B cell (primary cell): ENCODE results near the gene MEIS2. TPM values are rescaled to one million over a fixed set of nuclear protein-coding genes. Genes with fewer than 3 reads are reported as not detected.

Experiments used
- ATAC-seq: fragments of 200-7000 bp; cut with Tn5 transposase; one replicate; pipeline ENCODE4 v1.10.0; 2021; ENCODE audit warnings: low read depth, mild to moderate bottlenecking, moderate number of reproducible peaks, moderate library complexity
- CTCF ChIA-PET: fragments of 350-600 bp; sonication (Branson Sonifier 250); formaldehyde crosslinking; loops from one replicate; lab custom pipeline; 2021; ENCODE audit warnings: antibody characterized with exemption, inconsistent platforms; lab: Charles Lee
- POLR2A ChIA-PET: fragments of 350-600 bp; sonication (Branson Sonifier 250); formaldehyde crosslinking; loops from one replicate; lab custom pipeline; 2021; ENCODE audit warnings: antibody characterized with exemption; lab: Charles Lee
- DNase-seq: peaks from one replicate; pipeline ENCODE4 v3.0.0; 2013
- H2AFZ ChIP-seq: 2 replicates; pipeline ENCODE4 v1.6.1; 2012; ENCODE audit warnings: mild to moderate bottlenecking, low read depth, low read length; ENCODE audit not compliant: insufficient read depth, poor library complexity, severe bottlenecking
- H3K27ac ChIP-seq, 2 donors: 1 replicate in 1 of 2; 2 replicates in 1 of 2; pipeline ENCODE4 v1.5.1; 2012 to 2013; ENCODE audit warnings: low read length in 2 of 2, mild to moderate bottlenecking in 2 of 2, moderate library complexity in 1 of 2
- H3K27me3 ChIP-seq, 4 experiments: fragments of 200-600 bp in 1 of 4; sonication (generic) in 1 of 4; replicated peaks in 1 of 4; 1 replicate in 2 of 4; 2 replicates in 2 of 4; pipeline versions ENCODE4 v1.6.1 to v1.7.0; 2013 to 2016; ENCODE audit warnings: low read length in 3 of 4, mild to moderate bottlenecking in 2 of 4, mixed read lengths in 1 of 4, moderate library complexity in 1 of 4; ENCODE audit not compliant: insufficient read depth in 4 of 4, control insufficient read depth in 3 of 4; ENCODE audit errors: control extremely low read depth in 1 of 4
- H3K36me3 ChIP-seq, 2 experiments: replicated peaks in 1 of 2; 1 replicate in 1 of 2; 2 replicates in 1 of 2; pipeline versions ENCODE4 v1.6.1 to v1.7.1; 2013; ENCODE audit warnings: low read length in 1 of 2; ENCODE audit not compliant: insufficient read depth in 2 of 2, control insufficient read depth in 1 of 2; ENCODE audit errors: control extremely low read depth in 1 of 2, extremely low read depth in 1 of 2
- H3K4me1 ChIP-seq, 2 donors: fragments of 200-600 bp in 1 of 2; sonication (generic) in 1 of 2; 1 replicate in 1 of 2; 2 replicates in 1 of 2; pipeline versions ENCODE4 v1.5.1 to v1.6.1; 2013 to 2017; ENCODE audit warnings: low read length in 2 of 2; ENCODE audit not compliant: control insufficient read depth in 2 of 2, insufficient read depth in 2 of 2
- H3K4me2 ChIP-seq: replicated peaks from 2 replicates; pipeline ENCODE3; 2012; ENCODE audit warnings: mild to moderate bottlenecking, low read depth, low read length; ENCODE audit not compliant: poor library complexity, severe bottlenecking
- H3K4me3 ChIP-seq, 5 experiments: fragments of 200-600 bp in 1 of 5; sonication (generic) in 1 of 5; 1 replicate in 3 of 5; 2 replicates in 2 of 5; pipeline versions ENCODE4 v1.5.1 to v1.7.0; 2011 to 2016; ENCODE audit warnings: low read length in 4 of 5, mild to moderate bottlenecking in 4 of 5, low read depth in 2 of 5, control low read depth in 1 of 5, moderate library complexity in 1 of 5; ENCODE audit not compliant: insufficient read depth in 1 of 5; ENCODE audit errors: control extremely low read depth in 1 of 5, extremely low read depth in 1 of 5
- H3K79me2 ChIP-seq: fragments of 200-600 bp; sonication (generic); one replicate; pipeline ENCODE4 v1.6.0; 2016; ENCODE audit warnings: low read length; ENCODE audit not compliant: control insufficient read depth, insufficient read depth
- H3K9ac ChIP-seq: fragments of 200-600 bp; sonication (generic); 2 replicates; pipeline ENCODE4 v1.6.1; 2017; ENCODE audit warnings: mild to moderate bottlenecking, low read length, moderate library complexity
- H3K9me3 ChIP-seq, 3 donors: one replicate each; pipeline versions ENCODE4 v1.6.1 to v1.7.1; 2013; ENCODE audit warnings: low read length in 2 of 3; ENCODE audit not compliant: control insufficient read depth in 2 of 3, insufficient read depth in 1 of 3; ENCODE audit errors: control extremely low read depth in 1 of 3
- H4K20me1 ChIP-seq: 2 replicates; pipeline ENCODE4 v1.6.0; 2012; ENCODE audit warnings: mild to moderate bottlenecking, low read length; ENCODE audit not compliant: insufficient read depth, control insufficient read depth, poor library complexity, severe bottlenecking
- H3K27ac Mint-ChIP-seq: one replicate; pipeline ENCODE4 v1.8.0; 2021; ENCODE audit warnings: mixed read lengths
- H3K27me3 Mint-ChIP-seq: one replicate; pipeline ENCODE4 v1.8.0; 2021; ENCODE audit warnings: mixed read lengths
- H3K4me1 Mint-ChIP-seq: one replicate; pipeline ENCODE4 v1.8.0; 2021; ENCODE audit warnings: mixed read lengths
- H3K4me3 Mint-ChIP-seq: one replicate; pipeline ENCODE4 v1.8.0; 2021; ENCODE audit warnings: mixed read lengths
- H3K9me3 Mint-ChIP-seq: one replicate; pipeline ENCODE4 v1.8.0; 2022; ENCODE audit warnings: mixed read lengths; ENCODE audit not compliant: insufficient read depth
- EZH2 ChIP-seq: IDR thresholded peaks from 2 replicates; pipeline ENCODE4 v1.6.1; 2012; ENCODE audit warnings: borderline replicate concordance, low read depth, mild to moderate bottlenecking, moderate library complexity, low read length; ENCODE audit not compliant: insufficient read depth, poor library complexity, severe bottlenecking
- WGBS: methylation state at CpG from one replicate; pipeline ENCODE4 v1.1.5; 2013; ENCODE audit warnings: missing lambda C conversion rate; ENCODE audit not compliant: insufficient coverage; 5-methylcytosine and 5-hydroxymethylcytosine counted together
- intact Hi-C: fragments of 100-400 bp; cut with micrococcal nuclease; formaldehyde crosslinking; loops from one replicate; pipeline ENCODE4 v1.10.0; 2022
- polyA plus RNA-seq: library from polyadenylated mRNA; depleted of rRNA; stranded (reverse); fragments of >200 nt; gene quantifications from 2 replicates; pipeline ENCODE4 v1.2.3, GENCODE V29; 2012
- total RNA-seq, 2 donors: library from RNA; stranded (reverse); fragments of 120-200 nt in 1 of 2; gene quantifications; 1 replicate in 1 of 2; 2 replicates in 1 of 2; pipeline versions ENCODE4 v1.2.3 to v1.2.4, GENCODE V29; 2013 to 2022
- TF ChIP-seq, protein P1 (sequence below): fragments of 200-600 bp; IDR thresholded peaks from one replicate; pipeline ENCODE4 v1.8.0; 2022; ENCODE audit warnings: antibody characterized with exemption, mild to moderate bottlenecking

Gene MEIS2
- total and polyA plus RNA-seq, 2 donors (not counting 1 experiment from before 2014, with no cell fraction given), result 0.22 TPM; not detected in 1

DNA sequence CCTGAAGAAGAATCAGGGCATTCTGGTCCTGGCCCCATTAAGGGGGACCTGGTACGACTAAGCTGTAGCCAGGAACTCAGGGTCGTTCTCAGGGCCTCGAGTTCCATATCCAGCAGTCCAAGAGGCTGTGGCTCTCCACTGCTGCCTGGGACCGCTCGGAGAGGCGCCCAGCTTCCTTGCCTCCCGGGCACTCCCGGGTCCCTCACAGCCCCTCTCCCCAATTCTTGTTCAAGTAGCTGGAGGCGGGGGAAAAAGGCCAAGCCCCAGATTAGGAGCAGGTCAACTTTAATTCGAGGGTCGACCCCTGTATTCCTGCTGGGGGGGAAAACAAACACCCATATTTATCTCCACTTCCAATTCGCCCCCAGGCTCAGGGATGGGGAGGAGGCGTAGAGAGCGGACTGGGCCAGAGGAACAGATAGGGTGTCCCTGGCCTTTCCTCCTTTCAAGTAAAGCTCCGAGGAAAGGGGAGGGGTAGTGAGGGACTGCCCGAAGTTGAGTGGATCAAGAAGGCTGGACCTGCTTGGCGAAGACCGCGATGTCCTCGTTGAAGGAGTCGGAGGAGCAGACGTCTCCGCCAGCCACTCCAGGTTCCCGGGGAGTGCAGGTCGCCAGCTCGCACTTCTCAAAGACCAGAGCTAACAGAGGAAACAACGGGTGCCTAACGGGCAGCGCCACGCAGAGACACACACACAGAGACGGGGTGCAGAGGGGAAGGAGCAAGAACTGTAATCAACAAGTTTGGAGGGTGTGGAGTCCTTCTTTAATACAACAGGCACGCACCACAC, 4.4 kb downstream of the MEIS2 start:
- H3K79me2 ChIP-seq, result no peaks in the 10 kb centered on the region

More for the DNA sequence above, 4.4 kb downstream of the MEIS2 start:
- Histone ChIP-seq H3K27me3 (peaks cover 0 to 60% (median 41%) of the 10 kb centered on the region in 4 experiments), H3K9me3 (peaks cover 0 to 37% (median 0%) of the 10 kb centered on the region in 3 donors), H3K4me3 (no peak overlapping the region), H3K9ac (no peak overlapping the region), H2AFZ (no peak overlapping the region), H4K20me1 (no peaks in the 10 kb centered on the region), H3K36me3 (no peaks in the 10 kb centered on the region), H3K4me1 (peaks cover 29 to 31% of the 10 kb centered on the region in 2 donors), H3K4me2 (no peak overlapping the region), H3K27ac (no peak overlapping the region)
- TF ChIP-seq EZH2, result no peak
- TF ChIP-seq, protein P1, sequence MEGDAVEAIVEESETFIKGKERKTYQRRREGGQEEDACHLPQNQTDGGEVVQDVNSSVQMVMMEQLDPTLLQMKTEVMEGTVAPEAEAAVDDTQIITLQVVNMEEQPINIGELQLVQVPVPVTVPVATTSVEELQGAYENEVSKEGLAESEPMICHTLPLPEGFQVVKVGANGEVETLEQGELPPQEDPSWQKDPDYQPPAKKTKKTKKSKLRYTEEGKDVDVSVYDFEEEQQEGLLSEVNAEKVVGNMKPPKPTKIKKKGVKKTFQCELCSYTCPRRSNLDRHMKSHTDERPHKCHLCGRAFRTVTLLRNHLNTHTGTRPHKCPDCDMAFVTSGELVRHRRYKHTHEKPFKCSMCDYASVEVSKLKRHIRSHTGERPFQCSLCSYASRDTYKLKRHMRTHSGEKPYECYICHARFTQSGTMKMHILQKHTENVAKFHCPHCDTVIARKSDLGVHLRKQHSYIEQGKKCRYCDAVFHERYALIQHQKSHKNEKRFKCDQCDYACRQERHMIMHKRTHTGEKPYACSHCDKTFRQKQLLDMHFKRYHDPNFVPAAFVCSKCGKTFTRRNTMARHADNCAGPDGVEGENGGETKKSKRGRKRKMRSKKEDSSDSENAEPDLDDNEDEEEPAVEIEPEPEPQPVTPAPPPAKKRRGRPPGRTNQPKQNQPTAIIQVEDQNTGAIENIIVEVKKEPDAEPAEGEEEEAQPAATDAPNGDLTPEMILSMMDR, result no peak
- no peak for DNase-seq
- CTCF ChIA-PET, result no interaction called here
- 49% methylated on average over 25 of the region's 32 CpGs for WGBS
- H3K27me3 Mint-ChIP-seq, result peaks cover 81% of the 10 kb centered on the region
- no peaks in the 10 kb centered on the region for H3K9me3 Mint-ChIP-seq
- peaks cover 36% of the 10 kb centered on the region for H3K4me1 Mint-ChIP-seq
- POLR2A ChIA-PET, result no interaction called here
- no peak overlapping the region for H3K4me3 Mint-ChIP-seq
- H3K27ac Mint-ChIP-seq, result no peak overlapping the region
- no peak for ATAC-seq
- intact Hi-C loops, result no loop called here
